Measurements from ENCODE around the gene TMEM26.

DNA sequence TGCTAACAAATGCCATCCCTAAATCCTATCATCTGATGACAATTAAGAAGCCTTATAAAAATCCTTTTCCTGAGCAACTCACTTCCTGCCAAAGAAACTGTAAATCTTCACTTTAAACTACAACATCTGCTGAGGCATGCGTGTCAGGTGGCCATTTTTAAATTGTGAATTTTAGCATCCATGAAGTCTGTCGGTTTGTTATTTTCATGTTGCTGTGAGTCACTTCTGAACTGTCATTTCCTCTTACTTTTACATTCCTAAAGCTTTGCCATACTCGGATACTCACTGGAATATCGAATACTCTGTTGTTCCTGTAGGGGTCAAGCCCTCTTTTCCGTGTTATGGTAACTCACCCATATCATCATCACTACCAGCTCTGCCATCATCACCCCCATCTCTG, 34.3 kb upstream of the TMEM26 start:
- TF ChIP-seq, protein P1, sequence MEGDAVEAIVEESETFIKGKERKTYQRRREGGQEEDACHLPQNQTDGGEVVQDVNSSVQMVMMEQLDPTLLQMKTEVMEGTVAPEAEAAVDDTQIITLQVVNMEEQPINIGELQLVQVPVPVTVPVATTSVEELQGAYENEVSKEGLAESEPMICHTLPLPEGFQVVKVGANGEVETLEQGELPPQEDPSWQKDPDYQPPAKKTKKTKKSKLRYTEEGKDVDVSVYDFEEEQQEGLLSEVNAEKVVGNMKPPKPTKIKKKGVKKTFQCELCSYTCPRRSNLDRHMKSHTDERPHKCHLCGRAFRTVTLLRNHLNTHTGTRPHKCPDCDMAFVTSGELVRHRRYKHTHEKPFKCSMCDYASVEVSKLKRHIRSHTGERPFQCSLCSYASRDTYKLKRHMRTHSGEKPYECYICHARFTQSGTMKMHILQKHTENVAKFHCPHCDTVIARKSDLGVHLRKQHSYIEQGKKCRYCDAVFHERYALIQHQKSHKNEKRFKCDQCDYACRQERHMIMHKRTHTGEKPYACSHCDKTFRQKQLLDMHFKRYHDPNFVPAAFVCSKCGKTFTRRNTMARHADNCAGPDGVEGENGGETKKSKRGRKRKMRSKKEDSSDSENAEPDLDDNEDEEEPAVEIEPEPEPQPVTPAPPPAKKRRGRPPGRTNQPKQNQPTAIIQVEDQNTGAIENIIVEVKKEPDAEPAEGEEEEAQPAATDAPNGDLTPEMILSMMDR (conservative IDR thresholded peaks at IDR 0.05; ENCODE audit: low read length): no peak
- no peak for TF ChIP-seq EZH2phosphoT487 (IDR thresholded peaks at IDR 0.05; ENCODE audit: borderline replicate concordance)
